ENCODE measurements around the gene NARF.
A peak's percentile ranks its signal among the peaks of the same experiment; 100 is the strongest.

NARF gene

GRCh38 chr17:82495844-82496528 is 37.4 kb downstream of the NARF start:
- Histone ChIP-seq H3K27me3 (ENCODE audit: low read length) (no peaks in the 10 kb centered on the region), H3F3A (ENCODE audit: insufficient read depth) (peaks cover 19% of the 10 kb centered on the region; the same call in 1 of the 2 replicates), H3K36me3 (ENCODE audit: low read length) (no peaks in the 10 kb centered on the region), H3K27ac (ENCODE audit: low read depth, low read length) (no peak overlapping the region), H3K9me3 (ENCODE audit: insufficient read depth, low read length) (no peaks in the 10 kb centered on the region), H3K4me2 (ENCODE audit: low read depth, low read length, poor library complexity, severe bottlenecking) (peak overlapping the region; percentile 85), H3K4me3 (ENCODE audit: insufficient read depth, low read length, poor library complexity, severe bottlenecking) (no peak overlapping the region), H3K79me2 (ENCODE audit: insufficient read depth, low read length) (no peaks in the 10 kb centered on the region), H3K9me2 (replicated peaks; ENCODE audit: insufficient read depth, low read length) (no peaks in the 10 kb centered on the region), H2AFZ (ENCODE audit: low read depth, low read length, severe bottlenecking) (no peak overlapping the region), H4K20me1 (ENCODE audit: low read depth, low read length) (no peaks in the 10 kb centered on the region), H3K9ac (ENCODE audit: low read length) (no peak overlapping the region)
- TF ChIP-seq CTCF (IDR thresholded peaks at IDR 0.05; ENCODE audit: insufficient read depth, low read length, poor library complexity, severe bottlenecking) (no peak), EZH2phosphoT487 (conservative IDR thresholded peaks at IDR 0.05; ENCODE audit: low read length) (no peak)

GRCh38 chr17:82496529-82497434 is 38.2 kb downstream of the NARF start:
- H3K79me2 ChIP-seq (ENCODE audit: insufficient read depth, low read length), result no peaks in the 10 kb centered on the region
- H3K27me3 ChIP-seq (ENCODE audit: low read length), result no peaks in the 10 kb centered on the region
- H3K9me2 ChIP-seq (replicated peaks; ENCODE audit: insufficient read depth, low read length), result no peaks in the 10 kb centered on the region
- TF ChIP-seq EZH2phosphoT487 (conservative IDR thresholded peaks at IDR 0.05; ENCODE audit: low read length), result no peak
- no peak for TF ChIP-seq CTCF (IDR thresholded peaks at IDR 0.05; ENCODE audit: insufficient read depth, low read length, poor library complexity, severe bottlenecking)
- H3F3A ChIP-seq (ENCODE audit: insufficient read depth), result peaks cover 19% of the 10 kb centered on the region; the same call in 1 of the 2 replicates
- H3K9ac ChIP-seq (ENCODE audit: low read length), result peak overlapping the region; percentile 78
- peak overlapping the region; percentile 88 for H2AFZ ChIP-seq (ENCODE audit: low read depth, low read length, severe bottlenecking)
- no peaks in the 10 kb centered on the region for H3K36me3 ChIP-seq (ENCODE audit: low read length)
- no peaks in the 10 kb centered on the region for H4K20me1 ChIP-seq (ENCODE audit: low read depth, low read length)
- no peaks in the 10 kb centered on the region for H3K9me3 ChIP-seq (ENCODE audit: insufficient read depth, low read length)
- H3K4me2 ChIP-seq (ENCODE audit: low read depth, low read length, poor library complexity, severe bottlenecking), result peak overlapping the region; percentile 85
- H3K27ac ChIP-seq (ENCODE audit: low read depth, low read length), result peak overlapping the region; percentile 47
- H3K4me3 ChIP-seq (ENCODE audit: insufficient read depth, low read length, poor library complexity, severe bottlenecking), result peak overlapping the region; percentile 67

- Histone ChIP-seq H3F3A (ENCODE audit: insufficient read depth) (peaks cover 19% of the 10 kb centered on the region; the same call in 1 of the 2 replicates), H3K27me3 (ENCODE audit: low read length) (no peaks in the 10 kb centered on the region), H3K27ac (ENCODE audit: low read depth, low read length) (no peak overlapping the region), H3K36me3 (ENCODE audit: low read length) (no peaks in the 10 kb centered on the region), H3K4me3 (ENCODE audit: insufficient read depth, low read length, poor library complexity, severe bottlenecking) (peak overlapping the region; percentile 53), H3K9me2 (replicated peaks; ENCODE audit: insufficient read depth, low read length) (no peaks in the 10 kb centered on the region), H3K4me2 (ENCODE audit: low read depth, low read length, poor library complexity, severe bottlenecking) (peak overlapping the region; percentile 89), H3K79me2 (ENCODE audit: insufficient read depth, low read length) (no peaks in the 10 kb centered on the region), H2AFZ (ENCODE audit: low read depth, low read length, severe bottlenecking) (peak overlapping the region; percentile 86), H3K9me3 (ENCODE audit: insufficient read depth, low read length) (no peaks in the 10 kb centered on the region), H3K9ac (ENCODE audit: low read length) (peak overlapping the region; percentile 65), H4K20me1 (ENCODE audit: low read depth, low read length) (no peaks in the 10 kb centered on the region)
- no peak for TF ChIP-seq CTCF (IDR thresholded peaks at IDR 0.05; ENCODE audit: insufficient read depth, low read length, poor library complexity, severe bottlenecking)
- TF ChIP-seq EZH2phosphoT487 (conservative IDR thresholded peaks at IDR 0.05; ENCODE audit: low read length), result no peak
Observed at GRCh38 chr17:82497483-82498405, 39.2 kb downstream of the NARF start.

All from SU-DHL-6 (cell line).